Endodermal cell (in vitro differentiated cells): Measurements from ENCODE around the gene DUSP19. TPM values are rescaled to one million over a fixed set of nuclear protein-coding genes. Genes with fewer than 3 reads are reported as not detected.

Source experiments
- DNase-seq: peaks from one replicate; pipeline ENCODE4 v3.0.0-alpha.2; 2017
- H3K27ac ChIP-seq: 2 replicates; pipeline ENCODE4 v1.5.1; 2013; ENCODE audit warnings: mild to moderate bottlenecking, low read depth, low read length, moderate library complexity
- H3K27me3 ChIP-seq: 2 replicates; pipeline ENCODE4 v1.6.1; 2013; ENCODE audit warnings: mild to moderate bottlenecking, low read length, moderate library complexity; ENCODE audit not compliant: insufficient read depth, control insufficient read depth, poor library complexity, severe bottlenecking
- H3K36me3 ChIP-seq: 2 replicates; pipeline ENCODE4 v1.7.0; 2013; ENCODE audit warnings: mild to moderate bottlenecking, low read length, moderate library complexity; ENCODE audit not compliant: control insufficient read depth, insufficient read depth
- H3K4me1 ChIP-seq: one replicate; pipeline ENCODE4 v1.7.0; 2013; ENCODE audit warnings: low read length; ENCODE audit not compliant: control insufficient read depth, insufficient read depth
- H3K4me3 ChIP-seq: 2 replicates; pipeline ENCODE4 v1.5.1; 2013; ENCODE audit warnings: mild to moderate bottlenecking, low read length, moderate library complexity
- H3K9ac ChIP-seq: 2 replicates; pipeline ENCODE4 v1.6.1; 2013; ENCODE audit warnings: mild to moderate bottlenecking, low read length, moderate library complexity; ENCODE audit not compliant: poor library complexity, severe bottlenecking; ENCODE audit errors: extremely low read depth
- H3K9me3 ChIP-seq: 2 replicates; pipeline ENCODE4 v1.6.1; 2013; ENCODE audit warnings: mild to moderate bottlenecking, low read length, moderate library complexity; ENCODE audit not compliant: control insufficient read depth
- H3K27ac Mint-ChIP-seq: 2 replicates; pipeline ENCODE4 v1.8.0; 2020; ENCODE audit warnings: mixed read lengths
- H3K27me3 Mint-ChIP-seq: 2 replicates; pipeline ENCODE4 v1.8.0; 2021; ENCODE audit warnings: mild to moderate bottlenecking, mixed read lengths; ENCODE audit not compliant: insufficient read depth
- H3K36me3 Mint-ChIP-seq: 2 replicates; pipeline ENCODE4 v1.8.0; 2020; ENCODE audit warnings: low read depth, mixed read lengths
- H3K4me1 Mint-ChIP-seq: 2 replicates; pipeline ENCODE4 v1.8.0; 2020; ENCODE audit warnings: mixed read lengths
- H3K4me3 Mint-ChIP-seq: 2 replicates; pipeline ENCODE4 v1.8.0; 2020; ENCODE audit warnings: mild to moderate bottlenecking, moderate library complexity, mixed read lengths
- H3K9me3 Mint-ChIP-seq: 2 replicates; pipeline ENCODE4 v1.8.0; 2020; ENCODE audit warnings: mild to moderate bottlenecking, mixed read lengths
- WGBS, 2 experiments: methylation state at CpG; one replicate each; pipeline versions ENCODE4 v1.1.5 to v1.1.7; 2013; ENCODE audit warnings: missing lambda C conversion rate in 2 of 2, mixed read lengths in 1 of 2; ENCODE audit not compliant: insufficient coverage in 1 of 2, insufficient read length in 1 of 2; 5-methylcytosine and 5-hydroxymethylcytosine counted together
- total RNA-seq, 2 donors: library from RNA; stranded (reverse); fragmentation: NEBNext Ultra II Directional in 1 of 2; extraction: Animal tissue kit (Norgen Biotek cat#: 25700) in 1 of 2; gene quantifications; 2 replicates in 1 of 2; 3 replicates in 1 of 2; pipeline ENCODE4 v1.2.1, GENCODE V29; 2021
- TF ChIP-seq, protein P1 (sequence below): fragments of 200-600 bp; sonication (generic); conservative IDR thresholded peaks from 2 replicates; pipeline ENCODE4 v1.5.0; 2021; ENCODE audit warnings: antibody characterized with exemption, mild to moderate bottlenecking

DUSP19 gene
- total RNA-seq, 2 donors from 2014 or later, result 1.7 TPM

DNA sequence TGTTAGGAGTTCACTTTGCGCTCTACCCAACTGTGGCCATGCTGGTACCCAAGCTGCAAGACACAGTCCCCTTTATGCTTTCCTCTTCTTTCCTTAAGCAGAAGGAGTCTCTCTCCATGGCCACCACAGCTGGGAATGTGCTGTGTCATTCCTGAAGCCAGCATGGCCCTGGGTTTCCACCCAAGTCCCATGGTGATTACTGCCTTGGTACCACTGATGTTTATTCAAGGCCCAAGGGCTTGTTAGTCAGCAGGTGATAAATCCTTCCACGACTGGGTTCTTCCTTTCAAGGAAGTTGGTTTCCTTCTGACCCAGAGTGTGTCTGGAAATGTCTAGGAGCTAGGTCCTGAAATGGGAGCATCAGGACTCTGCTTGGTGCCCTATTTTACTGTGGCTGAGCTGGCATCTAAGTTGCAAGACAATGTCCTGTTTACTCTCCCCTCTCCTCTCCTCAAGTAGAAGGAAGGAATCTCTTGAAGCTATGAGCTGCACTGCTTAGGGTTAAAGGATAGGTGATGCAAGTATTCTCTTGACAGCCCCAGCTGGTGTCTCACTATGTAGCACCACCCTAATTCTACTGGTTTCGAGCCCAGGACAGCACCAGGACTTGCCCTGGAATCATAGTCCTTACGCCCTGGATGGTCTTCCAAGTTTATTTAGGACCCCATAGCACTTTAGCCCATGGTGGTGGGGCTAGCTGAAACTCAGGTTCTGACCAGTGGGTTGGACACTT is 27.0 kb downstream of the DUSP19 start:
- no peaks in the 10 kb centered on the region for H3K9me3 ChIP-seq
- Mint-ChIP-seq H3K36me3 (no peaks in the 10 kb centered on the region), H3K4me3 (no peak overlapping the region), H3K27ac (no peak overlapping the region), H3K9me3 (no peaks in the 10 kb centered on the region), H3K27me3 (no peaks in the 10 kb centered on the region), H3K4me1 (peaks cover 2% of the 10 kb centered on the region)
- TF ChIP-seq, protein P1, sequence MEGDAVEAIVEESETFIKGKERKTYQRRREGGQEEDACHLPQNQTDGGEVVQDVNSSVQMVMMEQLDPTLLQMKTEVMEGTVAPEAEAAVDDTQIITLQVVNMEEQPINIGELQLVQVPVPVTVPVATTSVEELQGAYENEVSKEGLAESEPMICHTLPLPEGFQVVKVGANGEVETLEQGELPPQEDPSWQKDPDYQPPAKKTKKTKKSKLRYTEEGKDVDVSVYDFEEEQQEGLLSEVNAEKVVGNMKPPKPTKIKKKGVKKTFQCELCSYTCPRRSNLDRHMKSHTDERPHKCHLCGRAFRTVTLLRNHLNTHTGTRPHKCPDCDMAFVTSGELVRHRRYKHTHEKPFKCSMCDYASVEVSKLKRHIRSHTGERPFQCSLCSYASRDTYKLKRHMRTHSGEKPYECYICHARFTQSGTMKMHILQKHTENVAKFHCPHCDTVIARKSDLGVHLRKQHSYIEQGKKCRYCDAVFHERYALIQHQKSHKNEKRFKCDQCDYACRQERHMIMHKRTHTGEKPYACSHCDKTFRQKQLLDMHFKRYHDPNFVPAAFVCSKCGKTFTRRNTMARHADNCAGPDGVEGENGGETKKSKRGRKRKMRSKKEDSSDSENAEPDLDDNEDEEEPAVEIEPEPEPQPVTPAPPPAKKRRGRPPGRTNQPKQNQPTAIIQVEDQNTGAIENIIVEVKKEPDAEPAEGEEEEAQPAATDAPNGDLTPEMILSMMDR, result no peak
- no peaks in the 10 kb centered on the region for H3K4me1 ChIP-seq
- H3K4me3 ChIP-seq, result no peak overlapping the region
- WGBS, 2 experiments, result 69 to 100% methylated on average over 1 to 4 of the region's 4 CpGs
- no peaks in the 10 kb centered on the region for H3K27me3 ChIP-seq
- no peak for DNase-seq
- no peaks in the 10 kb centered on the region for H3K36me3 ChIP-seq
- H3K27ac ChIP-seq, result no peak overlapping the region
- H3K9ac ChIP-seq, result no peak overlapping the region

DNA sequence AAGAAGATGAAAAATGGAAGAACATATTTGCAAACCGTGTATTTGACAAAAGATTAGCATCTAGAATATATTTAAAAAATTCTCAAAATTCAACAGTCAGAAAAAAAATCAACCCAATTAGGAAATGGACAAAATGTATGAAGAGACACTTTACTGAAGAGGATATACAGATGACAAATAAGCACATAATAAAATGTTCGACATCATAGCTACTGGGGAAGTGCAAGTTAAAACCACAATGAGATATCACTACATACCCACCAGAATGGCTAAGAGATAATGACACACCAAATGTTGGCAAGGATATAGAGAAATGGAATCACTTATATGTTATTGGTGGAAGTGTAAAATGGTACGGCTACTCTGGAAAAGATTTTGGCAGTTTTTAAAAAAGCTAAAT is 34.0 kb downstream of the DUSP19 start:
- 88% methylated on average over 2 of the region's 3 CpGs; no CpG with 5 or more reads in 1 of the 2 experiments for WGBS, 2 experiments
- peaks cover 3% of the 10 kb centered on the region for H3K27me3 Mint-ChIP-seq

DNA sequence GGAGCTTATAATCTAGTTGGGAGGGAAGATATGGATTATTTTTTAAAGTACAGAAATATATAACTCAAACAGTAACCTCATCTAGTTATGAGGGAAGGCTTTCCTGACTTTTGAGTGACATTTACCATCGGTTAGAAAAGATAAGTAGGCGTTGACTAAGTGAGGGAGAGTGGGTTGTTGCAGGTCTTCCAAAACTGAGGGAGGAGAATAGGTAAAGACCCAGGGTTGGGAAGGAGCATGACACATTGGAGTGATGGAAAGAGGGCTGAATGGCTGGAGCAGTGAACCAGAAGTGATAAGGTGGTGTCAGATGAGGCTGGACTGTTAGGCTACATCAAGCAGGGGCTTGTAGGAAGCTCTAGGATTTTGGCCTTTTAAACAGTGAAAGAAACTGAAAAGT is 35.1 kb downstream of the DUSP19 start:
- H3K27me3 ChIP-seq, result no peaks in the 10 kb centered on the region

More for the DNA sequence above, 34.0 kb downstream of the DUSP19 start:
- H3K4me3 ChIP-seq, result no peak overlapping the region
- no peaks in the 10 kb centered on the region for H3K27me3 ChIP-seq
- DNase-seq, result no peak
- no peak overlapping the region for H3K27ac ChIP-seq
- Mint-ChIP-seq H3K4me1 (no peaks in the 10 kb centered on the region), H3K4me3 (no peak overlapping the region), H3K9me3 (no peaks in the 10 kb centered on the region), H3K36me3 (no peaks in the 10 kb centered on the region), H3K27ac (no peak overlapping the region)
- H3K9me3 ChIP-seq, result no peaks in the 10 kb centered on the region
- H3K9ac ChIP-seq, result no peak overlapping the region
- H3K36me3 ChIP-seq, result no peaks in the 10 kb centered on the region
- H3K4me1 ChIP-seq, result no peaks in the 10 kb centered on the region
- TF ChIP-seq, protein P1, result no peak

More for the DNA sequence above, 35.1 kb downstream of the DUSP19 start:
- Histone ChIP-seq H3K4me3 (no peak overlapping the region), H3K36me3 (no peaks in the 10 kb centered on the region), H3K4me1 (no peaks in the 10 kb centered on the region), H3K9ac (no peak overlapping the region), H3K27ac (no peak overlapping the region), H3K9me3 (no peaks in the 10 kb centered on the region)
- TF ChIP-seq, protein P1, result no peak
- Mint-ChIP-seq H3K27ac (no peak overlapping the region), H3K4me1 (no peaks in the 10 kb centered on the region), H3K4me3 (no peak overlapping the region), H3K27me3 (peaks cover 3% of the 10 kb centered on the region), H3K36me3 (no peaks in the 10 kb centered on the region), H3K9me3 (no peaks in the 10 kb centered on the region)
- DNase-seq, result no peak
- 80 to 95% methylated on average over 2 of the region's 2 CpGs for WGBS, 2 experiments
